Activated CD8-positive, alpha-beta memory T cell treated with anti-CD3 and anti-CD28 coated beads for 4 hours (primary cell): Measurements from ENCODE around the gene SLC26A1.
A peak's percentile ranks its signal among the peaks of the same experiment; 100 is the strongest.
"Not testable (repeated sequence)": the region's sequence is repeated elsewhere in the genome, so short reads cannot be mapped to it uniquely, and the experiment has no call there.

ENCODE experiments used
- DNase-seq, 2 donors: peaks; one replicate each; pipeline ENCODE4 v3.0.0-alpha.2; 2020; ENCODE audit warnings: low read depth in 2 of 2

SLC26A1 gene

GRCh38 chr4:984336-985054, 8.7 kb downstream of the SLC26A1 start:
- no peak for DNase-seq

GRCh38 chr4:982814-983213, 10.4 kb downstream of the SLC26A1 start:
- no peak for DNase-seq

GRCh38 chr4:982291-982690, 10.9 kb downstream of the SLC26A1 start:
- no peak for DNase-seq

GRCh38 chr4:978957-979701, 14.1 kb downstream of the SLC26A1 start:
- no peak for DNase-seq

- DNase-seq: not testable (repeated sequence)
These were observed 17.2 kb downstream of the SLC26A1 start for GRCh38 chr4:976016-976415.

- DNase-seq: no peak
These were observed 18.5 kb downstream of the SLC26A1 start for GRCh38 chr4:974668-975067.

GRCh38 chr4:973431-974397, 19.5 kb downstream of the SLC26A1 start, which contains the start of gene DGKQ:
Gene DGKQ, minus strand, starts transcription at chr4:973569. Its CDS starts 87 bp downstream, at chr4:973482.
- DNase-seq: peak; percentile 76 to 77

- peak; percentile 51 to 62 for DNase-seq
These were observed 20.4 kb downstream of the SLC26A1 start for GRCh38 chr4:972651-973424.

GRCh38 chr4:971666-972500, 21.3 kb downstream of the SLC26A1 start:
- DNase-seq: no peak

GRCh38 chr4:970854-971520, 22.2 kb downstream of the SLC26A1 start:
- no peak for DNase-seq

- DNase-seq: no peak
These were observed 23.0 kb downstream of the SLC26A1 start for GRCh38 chr4:970046-970745.

GRCh38 chr4:968621-969394, 24.4 kb downstream of the SLC26A1 start:
- no peak for DNase-seq

GRCh38 chr4:968221-968620, 25.0 kb downstream of the SLC26A1 start:
- no peak for DNase-seq

- DNase-seq: no peak
These were observed 25.8 kb downstream of the SLC26A1 start for GRCh38 chr4:967113-968104.

- DNase-seq: no peak
These were observed 26.7 kb downstream of the SLC26A1 start for GRCh38 chr4:966266-967112.

GRCh38 chr4:965766-966134, 27.5 kb downstream of the SLC26A1 start:
- DNase-seq: no peak
